Measurements from ENCODE around the gene FAM13A.

Gene FAM13A

GRCh38 chr4:88964450-88964849 is 92.5 kb downstream of the FAM13A start:
- TF ChIP-seq, protein P1, sequence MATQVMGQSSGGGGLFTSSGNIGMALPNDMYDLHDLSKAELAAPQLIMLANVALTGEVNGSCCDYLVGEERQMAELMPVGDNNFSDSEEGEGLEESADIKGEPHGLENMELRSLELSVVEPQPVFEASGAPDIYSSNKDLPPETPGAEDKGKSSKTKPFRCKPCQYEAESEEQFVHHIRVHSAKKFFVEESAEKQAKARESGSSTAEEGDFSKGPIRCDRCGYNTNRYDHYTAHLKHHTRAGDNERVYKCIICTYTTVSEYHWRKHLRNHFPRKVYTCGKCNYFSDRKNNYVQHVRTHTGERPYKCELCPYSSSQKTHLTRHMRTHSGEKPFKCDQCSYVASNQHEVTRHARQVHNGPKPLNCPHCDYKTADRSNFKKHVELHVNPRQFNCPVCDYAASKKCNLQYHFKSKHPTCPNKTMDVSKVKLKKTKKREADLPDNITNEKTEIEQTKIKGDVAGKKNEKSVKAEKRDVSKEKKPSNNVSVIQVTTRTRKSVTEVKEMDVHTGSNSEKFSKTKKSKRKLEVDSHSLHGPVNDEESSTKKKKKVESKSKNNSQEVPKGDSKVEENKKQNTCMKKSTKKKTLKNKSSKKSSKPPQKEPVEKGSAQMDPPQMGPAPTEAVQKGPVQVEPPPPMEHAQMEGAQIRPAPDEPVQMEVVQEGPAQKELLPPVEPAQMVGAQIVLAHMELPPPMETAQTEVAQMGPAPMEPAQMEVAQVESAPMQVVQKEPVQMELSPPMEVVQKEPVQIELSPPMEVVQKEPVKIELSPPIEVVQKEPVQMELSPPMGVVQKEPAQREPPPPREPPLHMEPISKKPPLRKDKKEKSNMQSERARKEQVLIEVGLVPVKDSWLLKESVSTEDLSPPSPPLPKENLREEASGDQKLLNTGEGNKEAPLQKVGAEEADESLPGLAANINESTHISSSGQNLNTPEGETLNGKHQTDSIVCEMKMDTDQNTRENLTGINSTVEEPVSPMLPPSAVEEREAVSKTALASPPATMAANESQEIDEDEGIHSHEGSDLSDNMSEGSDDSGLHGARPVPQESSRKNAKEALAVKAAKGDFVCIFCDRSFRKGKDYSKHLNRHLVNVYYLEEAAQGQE (IDR thresholded peaks at IDR 0.05; ENCODE audit: insufficient replicate concordance, low read depth) = no peak
- no peak for TF ChIP-seq POLR2AphosphoS5 (IDR thresholded peaks at IDR 0.05; ENCODE audit: low read depth)
- TF ChIP-seq, protein P2, sequence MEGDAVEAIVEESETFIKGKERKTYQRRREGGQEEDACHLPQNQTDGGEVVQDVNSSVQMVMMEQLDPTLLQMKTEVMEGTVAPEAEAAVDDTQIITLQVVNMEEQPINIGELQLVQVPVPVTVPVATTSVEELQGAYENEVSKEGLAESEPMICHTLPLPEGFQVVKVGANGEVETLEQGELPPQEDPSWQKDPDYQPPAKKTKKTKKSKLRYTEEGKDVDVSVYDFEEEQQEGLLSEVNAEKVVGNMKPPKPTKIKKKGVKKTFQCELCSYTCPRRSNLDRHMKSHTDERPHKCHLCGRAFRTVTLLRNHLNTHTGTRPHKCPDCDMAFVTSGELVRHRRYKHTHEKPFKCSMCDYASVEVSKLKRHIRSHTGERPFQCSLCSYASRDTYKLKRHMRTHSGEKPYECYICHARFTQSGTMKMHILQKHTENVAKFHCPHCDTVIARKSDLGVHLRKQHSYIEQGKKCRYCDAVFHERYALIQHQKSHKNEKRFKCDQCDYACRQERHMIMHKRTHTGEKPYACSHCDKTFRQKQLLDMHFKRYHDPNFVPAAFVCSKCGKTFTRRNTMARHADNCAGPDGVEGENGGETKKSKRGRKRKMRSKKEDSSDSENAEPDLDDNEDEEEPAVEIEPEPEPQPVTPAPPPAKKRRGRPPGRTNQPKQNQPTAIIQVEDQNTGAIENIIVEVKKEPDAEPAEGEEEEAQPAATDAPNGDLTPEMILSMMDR (IDR thresholded peaks at IDR 0.05; ENCODE audit: insufficient read depth, low read length) = no peak
- no peak for TF ChIP-seq GABPA (IDR thresholded peaks at IDR 0.05; ENCODE audit: low read depth)
- no peak for TF ChIP-seq SPI1 (IDR thresholded peaks at IDR 0.05; ENCODE audit: borderline replicate concordance, low read depth)
- no peak for DNase-seq (ENCODE audit: low read depth in 1 of 2, low spot score in 1 of 2)
- H3K27me3 ChIP-seq (ENCODE audit: insufficient read depth, poor library complexity, severe bottlenecking) = no peaks in the 10 kb centered on the region
- no peak overlapping the region for H3K4me3 ChIP-seq (replicated peaks; ENCODE audit: insufficient read depth, low read length)
- no peak overlapping the region for H3K27ac ChIP-seq (replicated peaks)

GRCh38 chr4:88963817-88964216 is 93.2 kb downstream of the FAM13A start:
- no peak overlapping the region for H3K4me3 ChIP-seq (replicated peaks; ENCODE audit: insufficient read depth, low read length)
- TF ChIP-seq POLR2AphosphoS5 (IDR thresholded peaks at IDR 0.05; ENCODE audit: low read depth) = no peak
- TF ChIP-seq, protein P2 (IDR thresholded peaks at IDR 0.05; ENCODE audit: insufficient read depth, low read length) = no peak
- H3K27me3 ChIP-seq (ENCODE audit: insufficient read depth, poor library complexity, severe bottlenecking) = no peaks in the 10 kb centered on the region
- DNase-seq (ENCODE audit: low read depth in 1 of 2, low spot score in 1 of 2) = no peak
- H3K27ac ChIP-seq (replicated peaks) = no peak overlapping the region

- Histone ChIP-seq H3K4me3 (replicated peaks; ENCODE audit: insufficient read depth, low read length) (no peak overlapping the region), H3K27me3 (ENCODE audit: insufficient read depth, poor library complexity, severe bottlenecking) (no peaks in the 10 kb centered on the region), H3K27ac (replicated peaks) (no peak overlapping the region)
- no peak for DNase-seq (ENCODE audit: low read depth in 1 of 2, low spot score in 1 of 2)
- TF ChIP-seq GABPA (IDR thresholded peaks at IDR 0.05; ENCODE audit: low read depth) (no peak), POLR2AphosphoS5 (IDR thresholded peaks at IDR 0.05; ENCODE audit: low read depth) (no peak), SPI1 (IDR thresholded peaks at IDR 0.05; ENCODE audit: borderline replicate concordance, low read depth) (no peak)
- TF ChIP-seq, protein P2 (IDR thresholded peaks at IDR 0.05; ENCODE audit: insufficient read depth, low read length) = no peak
- TF ChIP-seq, protein P1 (IDR thresholded peaks at IDR 0.05; ENCODE audit: insufficient replicate concordance, low read depth) = no peak
Observed at GRCh38 chr4:88962396-88962795, 94.6 kb downstream of the FAM13A start.

GRCh38 chr4:88960576-88960975 is 96.4 kb downstream of the FAM13A start:
- Histone ChIP-seq H3K27ac (replicated peaks) (peak overlapping the region; percentile 63), H3K4me3 (replicated peaks; ENCODE audit: insufficient read depth, low read length) (no peak overlapping the region), H3K27me3 (ENCODE audit: insufficient read depth, poor library complexity, severe bottlenecking) (no peaks in the 10 kb centered on the region)
- TF ChIP-seq, protein P1 (IDR thresholded peaks at IDR 0.05; ENCODE audit: insufficient replicate concordance, low read depth) = no peak
- 0 out of 2 replicates have a peak, but pooled peaks have one; percentile 6 for TF ChIP-seq SPI1 (IDR thresholded peaks at IDR 0.05; ENCODE audit: borderline replicate concordance, low read depth)
- DNase-seq (ENCODE audit: low read depth in 1 of 2, low spot score in 1 of 2) = peak; percentile 3 to 22

All from HL-60 (cell line).